Stimulated activated CD4-positive, alpha-beta T cell treated with anti-CD3 and anti-CD28 coated beads, TNF-alpha, amount 100 ng/mL, for 4 hours (primary cell): ENCODE results near the gene SPTLC2.
"Not testable (repeated sequence)": the region's sequence is repeated elsewhere in the genome, so short reads cannot be mapped to it uniquely, and the experiment has no call there.

Experiments used
- DNase-seq, 3 experiments: peaks; one replicate each; pipeline ENCODE4 v3.0.0-alpha.2; 2020; ENCODE audit warnings: low read depth in 3 of 3

SPTLC2 gene

DNA sequence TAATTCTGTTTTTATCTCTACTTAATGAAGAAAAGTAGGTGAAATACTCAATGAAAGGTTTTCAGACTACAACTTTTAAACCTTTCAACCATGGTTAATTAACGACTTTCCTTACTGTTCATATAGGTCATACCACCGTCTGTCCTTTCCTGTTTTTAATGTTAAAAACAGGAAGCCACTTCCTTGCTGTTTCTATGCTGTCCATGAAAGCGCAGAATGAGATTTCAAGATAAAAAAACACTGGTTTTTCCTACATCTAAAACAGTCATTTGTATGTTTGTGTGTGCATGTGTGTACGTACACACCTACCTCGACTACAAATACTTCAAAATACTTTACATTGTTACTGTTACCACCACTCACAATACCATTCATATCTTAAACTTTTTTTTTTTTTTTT is 27.3 kb downstream of the SPTLC2 start:
- no peak for DNase-seq

DNA sequence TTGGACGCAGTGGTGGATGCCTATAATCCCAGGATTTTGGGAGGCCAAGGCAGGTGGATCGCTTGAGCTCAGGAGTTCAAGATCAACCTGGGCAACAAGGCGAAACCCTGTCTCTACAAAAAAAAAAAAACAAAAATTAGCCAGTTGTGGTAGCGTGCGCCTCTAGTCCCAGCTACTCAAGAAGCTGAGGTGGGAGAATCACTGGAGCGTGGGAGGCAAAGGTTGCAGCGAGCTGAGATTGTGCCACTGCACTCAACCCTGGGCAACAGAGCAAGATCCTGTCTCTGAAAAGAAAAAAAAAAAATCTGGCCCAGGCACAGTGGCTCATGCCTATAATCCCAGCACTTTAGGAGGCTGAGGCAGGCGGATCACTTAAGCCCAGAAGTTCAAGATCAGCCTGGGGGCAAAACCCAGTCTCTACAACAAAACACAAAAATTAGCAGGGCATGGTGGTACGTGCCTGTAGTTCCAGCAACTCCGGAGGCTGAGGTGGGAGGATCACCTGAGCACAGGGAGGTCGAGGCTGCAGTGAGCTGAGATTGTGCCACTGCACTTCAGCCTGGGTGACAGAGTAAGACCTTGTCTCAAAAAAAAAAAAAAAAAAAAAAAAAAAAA is 27.9 kb downstream of the SPTLC2 start:
- DNase-seq: not testable (repeated sequence)

DNA sequence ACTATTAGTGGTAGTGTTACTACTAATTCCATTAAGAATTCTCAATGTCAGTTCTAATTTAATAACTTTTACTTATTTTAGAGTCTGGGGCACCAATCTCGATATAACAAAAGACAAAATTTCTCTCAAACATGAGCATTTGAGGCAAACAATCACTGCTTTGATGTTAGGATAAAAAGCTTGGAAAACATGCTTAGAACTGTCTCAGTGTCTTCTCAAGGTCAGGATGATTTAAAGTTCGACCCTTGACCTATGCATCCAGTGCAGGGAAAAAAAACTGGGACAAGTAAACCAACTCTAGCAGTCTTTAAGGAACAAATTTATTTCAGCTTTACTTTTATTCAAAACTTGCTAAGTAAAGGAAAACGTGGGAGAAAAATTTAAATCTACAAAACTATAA is 31.1 kb downstream of the SPTLC2 start:
- DNase-seq: no peak

DNA sequence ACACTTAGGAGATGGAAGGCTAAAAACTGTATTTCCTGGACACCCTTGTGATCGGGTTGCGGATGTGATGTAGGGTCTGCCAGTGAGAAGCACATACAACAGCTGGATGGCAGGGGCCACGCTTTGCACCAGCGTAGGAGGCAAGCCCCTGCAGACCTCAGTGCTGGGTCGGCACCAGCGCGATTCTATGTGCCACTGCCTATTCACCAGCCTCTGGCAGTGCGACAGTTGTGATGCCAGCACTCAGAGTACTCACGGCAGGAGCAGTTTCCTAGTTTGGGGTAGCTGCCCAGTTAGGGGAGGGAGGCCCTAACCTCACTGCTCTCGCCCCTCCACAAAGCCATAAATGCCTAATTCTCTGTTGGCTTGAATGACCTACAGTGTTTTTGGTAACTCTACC is 31.6 kb downstream of the SPTLC2 start:
- no peak for DNase-seq

DNA sequence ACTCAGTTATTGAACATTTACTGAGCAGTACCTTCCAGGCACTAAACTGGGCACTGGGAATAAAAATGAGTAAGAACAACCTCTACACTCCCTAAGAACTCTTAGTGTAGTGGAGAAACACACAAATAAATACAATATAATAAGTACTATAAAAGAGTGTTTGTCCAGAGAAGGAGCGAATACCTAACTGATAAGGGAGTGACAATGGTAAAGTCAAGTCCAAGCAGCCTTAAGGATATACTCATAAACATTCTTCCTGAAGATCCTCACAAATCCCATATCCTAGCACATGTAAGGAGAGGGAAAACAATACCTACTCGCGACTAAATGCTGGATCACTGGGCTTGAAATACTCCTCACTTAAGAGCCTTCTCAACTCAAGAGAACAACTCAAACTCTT is 32.8 kb downstream of the SPTLC2 start:
- DNase-seq: no peak

DNA sequence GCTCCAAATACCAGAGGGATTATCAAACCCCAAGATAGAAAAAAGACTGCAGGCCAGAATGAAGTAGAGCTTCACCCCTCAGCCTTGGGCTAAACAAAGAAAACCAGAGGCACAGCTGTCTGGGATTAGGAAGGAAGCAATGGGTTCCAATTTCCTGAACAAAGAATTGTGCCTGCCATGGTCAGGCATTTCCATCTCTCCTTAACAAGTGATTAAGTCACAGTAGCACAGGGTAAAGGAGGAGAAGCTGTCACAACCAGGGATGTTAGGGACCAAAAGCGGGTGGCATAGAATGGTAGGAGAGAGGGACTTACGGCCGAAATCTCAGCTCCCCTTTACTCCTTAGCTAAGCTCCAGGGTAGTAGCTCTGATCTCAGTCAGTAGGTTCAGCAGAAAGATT is 33.9 kb downstream of the SPTLC2 start:
- DNase-seq: no peak

DNA sequence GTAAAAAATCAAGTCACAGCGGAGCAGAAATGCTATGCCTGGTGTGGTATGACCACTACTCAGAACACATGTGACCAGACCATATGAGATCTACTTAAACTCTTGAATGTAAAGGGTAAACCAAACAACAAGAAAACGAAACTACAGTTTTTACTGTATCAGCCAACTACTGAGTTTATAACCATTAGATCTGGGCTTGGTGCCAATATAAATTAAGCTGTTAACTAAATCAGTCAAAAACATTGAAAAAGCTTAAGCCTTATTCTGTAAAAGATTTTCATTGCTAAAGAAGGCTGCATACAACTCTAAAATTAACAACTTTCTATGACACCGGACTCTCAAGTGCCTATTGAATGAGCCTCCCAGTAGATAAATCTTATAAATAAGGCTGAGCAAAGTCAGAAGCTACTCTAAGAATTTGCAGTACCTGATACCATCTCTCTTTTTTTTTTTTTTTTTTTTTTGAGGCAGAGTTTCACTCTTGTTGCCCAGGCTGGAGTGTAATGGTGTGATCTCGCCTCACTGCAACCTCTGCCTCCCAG is 35.4 kb downstream of the SPTLC2 start:
- DNase-seq: no peak

DNA sequence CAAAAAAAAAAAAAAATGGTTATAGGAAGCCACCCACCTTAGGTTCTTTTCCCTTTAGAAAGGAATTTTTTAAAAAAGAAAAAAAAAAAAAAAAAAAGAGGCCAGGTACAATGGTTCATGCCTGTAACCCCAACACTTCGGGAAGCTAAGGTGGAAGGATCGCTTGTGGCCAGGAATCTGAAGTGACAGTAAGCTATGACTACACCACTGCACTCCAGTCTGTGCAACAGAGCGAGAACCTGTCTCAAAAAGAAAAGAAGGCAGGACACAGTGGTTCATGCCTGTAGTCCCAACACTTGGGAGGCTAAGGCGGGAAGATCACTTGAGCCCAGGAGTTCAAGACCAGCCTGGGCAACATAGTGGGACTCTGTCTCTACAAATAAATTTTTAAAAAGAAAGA is 36.0 kb downstream of the SPTLC2 start:
- DNase-seq: no peak

DNA sequence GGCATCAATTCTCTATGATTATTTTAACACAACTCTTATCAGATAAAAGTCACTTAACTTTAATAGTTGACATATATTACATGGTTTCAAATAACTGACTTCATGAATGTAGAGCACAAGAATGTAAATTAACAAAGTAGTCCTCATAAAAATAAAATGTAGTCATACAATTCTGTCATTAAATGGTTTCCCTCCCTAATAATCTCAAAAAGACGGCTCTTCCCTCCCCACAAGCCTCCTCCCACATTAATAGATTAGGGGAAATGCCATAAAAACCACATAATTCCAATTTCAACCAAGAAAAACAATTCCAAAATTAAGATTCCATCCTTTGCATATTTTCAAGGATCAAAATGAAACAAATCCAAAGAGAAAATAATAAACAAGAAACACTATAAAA is 36.7 kb downstream of the SPTLC2 start:
- DNase-seq: no peak

DNA sequence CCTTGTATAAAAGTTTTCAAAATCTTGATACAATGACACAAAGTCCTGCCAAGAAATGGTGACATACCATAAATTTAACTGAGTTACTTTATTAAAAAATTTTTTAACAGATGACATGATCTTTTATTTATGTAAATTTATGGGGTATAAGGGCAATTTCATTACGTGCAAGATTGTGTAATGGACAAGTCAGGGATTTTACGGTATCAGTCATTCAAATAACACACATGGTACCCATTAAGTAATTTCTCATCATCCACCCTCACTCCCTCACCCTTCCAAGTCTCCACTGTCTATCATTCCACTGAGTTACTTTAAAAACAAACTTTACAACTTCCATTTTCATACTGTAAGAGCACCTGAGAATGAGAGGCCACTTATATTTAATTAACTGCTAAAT is 37.4 kb downstream of the SPTLC2 start:
- no peak for DNase-seq

DNA sequence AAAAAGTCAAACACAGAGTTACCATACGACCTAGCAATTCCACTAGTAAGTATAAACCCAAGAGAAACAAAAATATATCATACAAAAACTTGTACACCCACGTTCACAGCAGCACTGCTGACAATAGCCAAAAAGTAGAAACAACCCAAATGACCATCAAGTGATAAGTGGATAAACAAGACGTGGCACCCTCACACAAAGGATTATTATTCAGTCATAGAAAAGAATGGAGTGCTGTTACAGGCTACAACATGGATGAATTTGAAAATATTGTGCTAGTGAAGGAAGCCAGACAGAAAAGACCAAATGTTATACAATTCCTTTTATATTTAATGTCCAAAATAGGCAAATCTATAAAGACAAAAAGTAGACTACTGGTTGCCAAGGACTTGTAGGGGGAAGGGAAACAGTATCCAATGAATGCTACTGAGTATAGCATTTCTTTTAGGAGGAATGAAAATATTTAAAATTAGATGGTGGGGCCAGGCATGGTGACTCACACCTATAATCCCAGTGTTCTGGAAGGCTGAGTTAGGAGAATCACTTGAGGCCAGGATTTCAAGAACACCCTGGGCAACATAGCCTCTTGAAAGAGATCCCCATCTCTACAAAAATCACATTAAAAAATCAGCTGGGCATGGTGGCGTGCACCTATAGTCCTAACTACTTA is 41.9 kb downstream of the SPTLC2 start:
- DNase-seq: no peak

DNA sequence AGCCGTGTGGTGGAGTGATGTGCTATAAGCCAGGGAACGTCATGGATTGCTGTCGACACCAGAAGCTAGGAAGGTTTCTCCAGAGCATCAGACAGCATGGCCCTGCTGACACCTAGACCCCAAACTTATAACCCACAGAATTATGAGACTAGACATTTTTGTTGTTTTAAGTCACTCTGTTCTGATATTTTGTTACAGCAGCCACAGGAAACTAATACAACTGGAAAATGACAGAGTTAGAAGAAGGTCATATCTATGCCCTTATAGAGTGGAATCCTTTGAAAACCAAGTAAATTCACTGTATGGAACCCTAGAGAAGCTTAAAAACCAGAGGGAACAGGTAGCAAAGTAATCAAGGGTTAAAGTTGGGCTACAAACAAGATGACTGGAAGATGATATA is 42.5 kb downstream of the SPTLC2 start:
- DNase-seq: no peak

DNA sequence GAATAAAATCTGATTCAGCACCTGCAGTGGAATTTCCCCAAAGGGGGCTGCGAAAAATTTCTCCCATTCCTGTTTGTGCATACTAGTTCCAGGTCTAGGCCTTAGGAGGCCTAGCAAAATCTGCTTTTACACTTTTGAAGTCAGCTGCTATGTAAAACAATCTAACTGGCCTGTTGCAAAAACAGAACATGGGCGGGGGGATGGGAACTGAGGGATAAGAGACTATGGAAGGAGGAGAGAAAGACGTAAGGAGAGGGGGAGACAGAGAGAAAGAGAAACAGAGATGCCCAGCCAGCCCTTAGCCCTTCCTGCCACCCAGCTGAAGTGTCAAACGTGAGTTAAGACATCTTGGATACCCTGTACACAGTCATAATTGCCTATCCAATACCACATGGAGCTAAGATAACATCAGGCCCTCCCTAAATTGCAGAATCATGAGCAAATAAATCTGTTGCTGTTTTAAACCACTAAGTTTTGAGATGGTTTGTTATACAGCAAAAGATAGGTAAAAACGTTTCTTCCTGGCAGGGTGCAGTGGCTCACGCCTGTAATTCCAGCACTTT is 45.6 kb downstream of the SPTLC2 start:
- DNase-seq: no peak

DNA sequence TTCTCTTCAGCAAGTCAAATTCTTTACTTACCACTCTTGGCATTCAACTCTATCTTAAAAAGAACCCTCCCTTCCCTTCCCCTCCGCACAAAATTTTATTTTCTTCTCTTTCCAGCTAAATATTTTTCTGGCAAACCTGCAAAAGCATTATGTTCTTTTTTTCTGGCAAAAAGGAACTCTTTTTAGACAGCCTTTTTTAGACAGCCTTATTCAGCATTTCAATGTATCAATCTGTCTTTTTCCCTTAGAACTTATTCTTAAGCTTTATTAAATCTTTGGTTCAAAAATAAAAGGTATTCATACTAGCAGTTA is 50.5 kb downstream of the SPTLC2 start:
- DNase-seq: no peak

DNA sequence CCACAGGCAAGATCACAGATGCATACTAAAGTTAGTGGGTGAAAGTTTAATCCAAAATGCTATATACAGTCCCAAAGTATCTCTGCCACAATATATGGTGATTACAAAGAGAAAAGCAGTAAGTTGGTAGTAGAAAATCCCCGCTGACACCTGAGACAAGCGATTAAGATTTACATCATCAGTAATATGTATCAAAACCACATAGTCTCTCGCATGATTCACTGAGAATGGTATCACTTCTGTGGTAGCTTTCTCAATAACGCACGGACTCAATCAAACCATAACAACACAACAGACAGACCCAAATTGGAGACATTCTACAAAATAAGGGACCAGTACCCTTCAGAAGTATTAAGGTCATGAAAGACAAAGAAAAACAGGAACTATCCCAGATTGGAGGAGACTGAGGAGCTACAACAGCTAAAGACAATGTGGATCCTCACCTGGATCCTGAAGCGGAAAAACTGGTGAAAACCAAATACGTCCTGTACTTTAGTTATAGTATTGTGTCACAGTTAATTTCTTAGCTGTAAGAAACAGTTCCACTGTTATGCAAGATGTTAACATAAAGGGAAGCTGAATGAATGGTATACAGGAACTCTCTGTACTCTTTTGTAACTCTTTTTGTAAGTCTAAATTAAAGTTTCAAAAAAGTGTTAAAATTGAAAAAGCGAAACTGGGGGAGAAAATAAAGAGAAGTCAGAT is 51.0 kb downstream of the SPTLC2 start:
- no peak for DNase-seq

DNA sequence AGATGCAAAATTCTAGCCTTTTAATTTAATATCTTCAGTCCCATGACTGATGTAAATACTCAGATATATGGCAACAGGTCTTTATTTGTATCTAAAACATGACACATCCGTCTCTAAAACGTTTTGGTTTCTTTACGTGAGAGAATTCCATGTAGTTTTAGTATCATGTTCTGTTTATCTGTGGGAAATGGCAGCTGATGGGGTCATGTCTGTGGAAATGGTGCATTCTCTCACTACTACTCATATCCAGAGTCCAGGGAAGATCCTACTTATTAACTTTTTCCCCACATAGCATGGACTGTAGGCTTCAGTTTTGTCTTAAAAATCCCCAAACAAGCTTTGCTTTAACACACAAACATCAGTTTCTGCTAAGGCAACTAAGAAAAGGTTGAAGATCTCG is 53.8 kb downstream of the SPTLC2 start:
- DNase-seq: no peak

DNA sequence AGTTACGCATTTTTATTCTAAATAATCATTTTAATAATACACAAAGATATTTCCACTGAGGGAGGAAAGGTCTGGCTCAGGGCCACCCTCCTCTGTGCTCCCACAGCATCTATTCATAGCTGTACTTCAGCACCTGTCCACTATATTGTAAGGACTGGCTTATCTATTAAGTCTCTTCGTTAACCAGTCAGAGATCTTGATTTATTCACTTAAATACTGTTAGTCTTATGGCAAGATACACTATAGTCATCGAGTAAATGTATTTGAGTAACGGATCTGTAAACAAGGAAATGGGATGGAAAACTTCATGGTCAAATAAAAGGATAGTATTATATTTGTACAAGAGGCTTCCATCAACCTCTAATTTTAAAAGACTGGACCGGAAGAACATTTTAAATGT is 54.6 kb downstream of the SPTLC2 start:
- no peak for DNase-seq

DNA sequence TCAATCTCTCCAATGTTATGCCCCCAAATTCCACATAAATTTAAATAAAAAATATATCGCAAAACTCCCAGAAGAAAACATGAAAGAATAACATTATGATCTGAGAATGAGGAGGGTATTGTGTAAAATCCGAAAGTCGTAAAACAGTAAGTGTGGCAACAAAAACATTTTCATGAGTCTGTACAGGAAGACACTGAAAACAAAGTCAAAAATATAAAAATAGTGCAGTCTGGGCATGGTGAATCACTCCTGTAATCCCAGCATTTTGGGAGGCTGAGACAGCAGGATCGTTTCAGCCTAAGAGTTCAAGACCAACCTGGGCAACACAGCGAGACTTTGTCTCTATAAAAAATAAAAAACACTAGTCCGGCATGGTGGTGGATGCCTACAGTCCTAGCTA is 57.1 kb downstream of the SPTLC2 start:
- DNase-seq: no peak

DNA sequence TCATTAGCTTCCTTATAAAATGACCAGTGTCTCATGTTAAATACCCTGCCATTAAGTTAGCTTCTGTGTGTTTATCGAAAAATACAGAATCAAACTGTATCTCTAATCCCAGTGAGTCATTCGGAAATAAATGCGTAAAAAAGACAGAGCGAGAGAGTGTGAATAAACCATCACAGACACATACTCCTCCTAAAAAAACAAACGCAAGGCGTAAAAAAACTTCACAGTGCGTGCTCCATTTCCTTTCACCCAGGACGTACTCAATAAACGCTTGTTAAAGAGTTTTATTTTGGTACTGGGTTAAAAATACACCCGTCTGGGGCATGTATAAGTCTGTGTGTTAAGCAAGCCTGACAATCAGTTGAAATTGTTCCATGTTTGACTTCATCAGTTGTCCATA is 59.0 kb downstream of the SPTLC2 start:
- DNase-seq: no peak

DNA sequence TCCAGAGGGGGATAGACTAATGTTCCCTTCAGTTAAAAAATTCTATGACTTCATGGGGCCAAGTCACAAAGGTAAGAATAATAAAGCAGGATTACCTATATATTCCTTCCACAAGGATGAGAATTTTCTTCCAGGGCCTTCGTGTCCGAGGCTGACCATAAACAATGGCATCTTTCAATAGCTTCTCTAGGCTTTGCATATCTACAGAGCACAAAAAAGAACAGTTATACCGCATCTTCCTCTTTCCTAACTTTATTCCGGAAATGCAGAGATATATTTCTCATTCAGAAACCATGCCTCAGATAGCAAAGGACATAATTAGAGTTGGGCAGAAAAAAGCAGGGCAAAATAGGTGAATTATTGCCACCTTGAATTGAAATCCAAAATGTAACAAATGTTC is 59.5 kb downstream of the SPTLC2 start:
- DNase-seq: no peak

DNA sequence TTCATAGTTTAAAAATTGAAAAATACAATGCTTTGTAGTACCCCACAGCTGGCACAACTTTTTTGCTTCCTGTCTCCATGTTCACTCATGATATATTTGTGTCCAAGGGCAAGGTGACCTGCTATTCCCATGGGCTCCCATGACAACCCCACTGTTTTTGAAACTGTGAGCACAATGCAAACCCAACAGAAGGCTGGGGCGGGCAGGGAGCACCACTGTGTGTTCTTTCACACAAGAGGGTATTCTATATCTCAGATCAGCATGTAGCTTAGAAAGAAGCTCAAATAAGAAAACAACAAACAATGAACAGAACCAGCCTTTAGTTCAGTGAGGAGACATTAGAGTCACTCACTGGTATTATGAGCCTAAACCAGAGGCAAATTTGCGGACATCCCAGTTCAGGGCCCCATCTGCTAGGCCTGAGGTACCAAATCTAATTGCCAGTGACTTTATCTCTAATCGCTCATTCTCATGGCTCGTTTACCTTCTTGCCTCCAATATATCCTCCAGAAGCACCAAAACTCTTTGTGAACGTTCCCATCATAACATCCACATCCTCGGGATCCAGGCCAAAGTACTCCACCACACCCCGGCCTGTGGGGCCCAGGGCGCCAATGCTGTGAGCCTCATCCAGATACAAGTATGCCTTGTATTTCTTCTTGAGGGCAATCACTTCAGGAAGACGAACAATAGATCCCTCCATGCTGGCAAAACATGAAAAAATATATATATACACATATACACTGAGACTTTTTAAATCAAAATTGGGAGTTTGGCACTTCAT is 61.4 kb downstream of the SPTLC2 start:
- no peak for DNase-seq

DNA sequence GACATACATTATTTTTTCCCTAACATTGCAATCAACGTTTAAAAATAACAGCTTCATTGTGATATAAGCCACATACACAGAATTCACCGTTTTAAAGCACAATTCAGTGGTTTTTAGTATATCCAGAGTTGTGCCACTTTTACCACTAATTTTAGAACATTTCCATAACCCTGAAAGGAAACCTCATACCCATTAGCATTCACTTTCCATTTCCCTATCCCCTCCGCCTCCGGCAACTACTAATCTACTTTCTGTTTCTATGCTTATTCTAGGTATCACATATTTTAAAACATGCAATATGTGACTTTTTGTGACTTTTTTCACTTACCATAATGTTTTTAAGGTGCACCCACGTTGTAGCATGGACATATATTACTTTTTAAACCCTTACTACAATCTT is 62.2 kb downstream of the SPTLC2 start:
- no peak for DNase-seq
